Fibroblast of mammary gland (primary cell): ENCODE measurements around the gene SQOR.

Experiments
- DNase-seq: peaks from one replicate; pipeline ENCODE4 v3.0.0-alpha.2; 2010; ENCODE audit warnings: low read depth
- H3K4me3 ChIP-seq: 2 replicates; pipeline ENCODE4 v1.5.1; 2011; ENCODE audit warnings: low read depth, mild to moderate bottlenecking, low read length, moderate library complexity; ENCODE audit not compliant: control insufficient read depth
- TF ChIP-seq, protein P1 (sequence below): conservative IDR thresholded peaks from 2 replicates; pipeline ENCODE4 v1.5.1; 2011; ENCODE audit warnings: low read depth, low read length, inconsistent platforms; ENCODE audit not compliant: control insufficient read depth, insufficient read depth

The SQOR gene

GRCh38 chr15:45667002-45667401 is 32.2 kb downstream of the SQOR start:
- TF ChIP-seq, protein P1, sequence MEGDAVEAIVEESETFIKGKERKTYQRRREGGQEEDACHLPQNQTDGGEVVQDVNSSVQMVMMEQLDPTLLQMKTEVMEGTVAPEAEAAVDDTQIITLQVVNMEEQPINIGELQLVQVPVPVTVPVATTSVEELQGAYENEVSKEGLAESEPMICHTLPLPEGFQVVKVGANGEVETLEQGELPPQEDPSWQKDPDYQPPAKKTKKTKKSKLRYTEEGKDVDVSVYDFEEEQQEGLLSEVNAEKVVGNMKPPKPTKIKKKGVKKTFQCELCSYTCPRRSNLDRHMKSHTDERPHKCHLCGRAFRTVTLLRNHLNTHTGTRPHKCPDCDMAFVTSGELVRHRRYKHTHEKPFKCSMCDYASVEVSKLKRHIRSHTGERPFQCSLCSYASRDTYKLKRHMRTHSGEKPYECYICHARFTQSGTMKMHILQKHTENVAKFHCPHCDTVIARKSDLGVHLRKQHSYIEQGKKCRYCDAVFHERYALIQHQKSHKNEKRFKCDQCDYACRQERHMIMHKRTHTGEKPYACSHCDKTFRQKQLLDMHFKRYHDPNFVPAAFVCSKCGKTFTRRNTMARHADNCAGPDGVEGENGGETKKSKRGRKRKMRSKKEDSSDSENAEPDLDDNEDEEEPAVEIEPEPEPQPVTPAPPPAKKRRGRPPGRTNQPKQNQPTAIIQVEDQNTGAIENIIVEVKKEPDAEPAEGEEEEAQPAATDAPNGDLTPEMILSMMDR, result no peak
- no peak for DNase-seq
- no peak overlapping the region for H3K4me3 ChIP-seq

DNA sequence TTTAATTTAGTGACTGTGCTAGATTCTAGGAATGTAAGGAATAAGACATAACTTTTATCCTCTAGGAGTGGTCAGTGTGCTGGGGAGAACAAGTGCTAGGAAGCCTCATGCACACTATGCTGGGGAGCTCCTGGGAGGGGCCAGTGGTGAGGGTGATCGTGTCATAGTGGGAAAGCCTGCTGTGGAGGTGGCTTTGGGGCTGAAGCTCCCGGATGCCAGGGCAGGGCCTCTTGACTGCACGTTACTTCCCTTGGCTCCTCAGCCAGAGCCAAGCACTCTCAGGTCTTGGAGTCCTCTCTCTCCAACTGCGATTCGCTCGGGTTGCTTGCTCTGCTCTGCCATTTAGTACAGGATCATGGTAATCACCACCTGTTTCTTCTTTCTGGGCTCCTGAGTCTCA is 33.6 kb downstream of the SQOR start:
- no peak for DNase-seq
- TF ChIP-seq, protein P1, result no peak
- H3K4me3 ChIP-seq, result no peak overlapping the region

DNA sequence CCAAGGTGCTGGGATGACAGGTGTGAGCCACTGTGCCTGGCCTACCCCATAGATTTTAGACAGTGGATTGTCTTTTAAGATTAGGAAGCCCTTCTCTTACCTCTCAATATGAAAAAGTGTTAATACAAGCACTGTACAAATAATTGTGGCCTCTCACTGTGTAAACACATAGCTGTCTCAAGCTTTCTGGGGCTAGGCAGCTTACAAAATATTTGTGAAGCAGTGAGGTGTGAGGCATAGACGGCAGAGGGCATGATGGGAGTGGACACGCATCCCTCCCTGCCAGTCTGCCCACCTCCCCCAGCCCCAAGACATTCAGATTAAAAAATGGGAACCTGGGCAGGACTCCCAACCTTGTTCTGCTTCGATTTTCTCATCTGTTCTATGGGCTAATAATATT is 34.6 kb downstream of the SQOR start:
- TF ChIP-seq, protein P1, result no peak
- DNase-seq, result no peak
- H3K4me3 ChIP-seq, result no peak overlapping the region

DNA sequence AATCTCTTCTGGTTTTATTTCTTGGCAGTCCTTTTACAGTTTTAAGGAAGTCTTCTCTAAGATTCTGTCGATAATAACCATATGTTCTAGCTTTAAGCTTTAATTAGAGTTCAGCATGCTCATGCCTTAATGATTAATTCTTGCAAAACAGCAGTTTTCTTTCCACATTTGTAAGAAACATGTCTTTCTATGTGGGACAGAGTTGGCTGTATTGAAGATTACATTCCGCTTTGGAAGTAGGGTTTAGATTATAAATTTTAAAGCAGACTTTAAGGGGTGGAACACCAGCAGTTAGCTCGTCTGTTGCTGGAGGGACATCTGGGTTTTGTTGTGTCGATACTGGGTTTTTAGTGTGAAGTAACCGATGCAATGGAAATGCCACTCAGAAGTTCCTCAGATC is 35.3 kb downstream of the SQOR start:
- peak; percentile 38 for DNase-seq
- TF ChIP-seq, protein P1, result no peak
- no peak overlapping the region for H3K4me3 ChIP-seq

- peak; percentile 52 for DNase-seq
- TF ChIP-seq, protein P1, result no peak
- no peak overlapping the region for H3K4me3 ChIP-seq
Observed at GRCh38 chr15:45670511-45670910, 35.7 kb downstream of the SQOR start.

DNA sequence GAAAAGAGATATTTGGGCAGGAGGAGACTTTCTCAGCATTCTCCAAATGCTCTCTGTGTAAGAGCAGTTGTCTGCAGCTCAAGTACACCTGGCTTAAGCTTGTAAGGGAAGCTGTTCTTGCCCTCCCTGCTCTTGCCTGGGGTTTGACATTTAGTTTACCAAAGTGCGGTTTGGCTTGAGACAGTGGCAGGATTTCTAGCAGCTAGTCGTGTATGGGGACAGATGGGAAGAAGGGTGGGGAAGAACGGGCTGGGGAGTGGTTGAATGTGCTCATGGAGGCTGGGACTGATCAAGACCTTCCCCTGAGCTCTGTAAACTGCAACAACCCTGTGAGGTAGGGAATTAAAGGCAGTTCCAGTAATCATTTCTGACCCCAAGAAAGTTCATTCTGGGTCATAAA is 39.8 kb downstream of the SQOR start:
- TF ChIP-seq, protein P1, result no peak
- no peak for DNase-seq
- no peak overlapping the region for H3K4me3 ChIP-seq

DNA sequence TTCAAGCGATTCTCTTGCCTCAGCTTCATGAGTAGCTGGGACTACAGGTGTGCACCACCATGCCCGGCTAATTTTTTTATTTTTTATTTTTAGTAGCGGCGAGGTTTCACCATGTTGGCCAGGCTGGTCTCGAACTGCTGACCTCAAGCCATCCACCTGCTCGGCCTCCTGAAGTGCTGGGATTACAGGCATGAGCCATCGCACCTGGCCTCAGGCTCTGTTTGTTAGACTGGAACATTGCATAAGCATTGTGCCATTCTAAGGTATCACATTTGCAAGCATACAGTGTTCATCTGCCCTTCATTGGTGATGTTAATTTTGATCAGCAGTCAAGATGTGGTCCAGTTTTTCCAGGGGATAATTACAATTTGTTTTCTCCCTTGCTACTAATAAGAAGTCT is 43.0 kb downstream of the SQOR start:
- TF ChIP-seq, protein P1, result no peak
- no peak overlapping the region for H3K4me3 ChIP-seq
- no peak for DNase-seq
